PC-3 (cell line): ENCODE results near the gene IPCEF1. TPM values are rescaled to one million over a fixed set of nuclear protein-coding genes. Genes with fewer than 3 reads are reported as not detected.

ENCODE experiments used
- ATAC-seq: fragments of 200-7000 bp; cut with Tn5 transposase; 2 replicates; pipeline ENCODE4 v1.9.1; 2020; ENCODE audit warnings: mild to moderate bottlenecking, moderate library complexity
- BruUV-seq: library from RNA; stranded (reverse); fragments of 400-500 nt; replicated peaks from 2 replicates; lab custom pipeline; 2021; lab: Mats Ljungman, UMichigan
- CTCF ChIA-PET: fragments of 300-600 bp; sonication (Branson Sonifier 250); formaldehyde crosslinking; loops from one replicate; lab custom pipeline; 2022; ENCODE audit warnings: antibody characterized with exemption; lab: Charles Lee
- POLR2A ChIA-PET: fragments of 300-600 bp; sonication (Branson Sonifier 250); formaldehyde crosslinking; loops from one replicate; lab custom pipeline; 2022; ENCODE audit warnings: antibody characterized with exemption; ENCODE audit not compliant: unreplicated experiment; lab: Charles Lee
- DNase-seq: peaks from one replicate; pipeline ENCODE4 v3.0.0-alpha.2; 2015
- H2AFZ ChIP-seq: fragments of 300-600 bp; sonication (generic); 2 replicates; pipeline ENCODE4 v1.6.0; 2016; ENCODE audit warnings: antibody characterized with exemption, low read length
- H3F3A ChIP-seq: fragments of 300-600 bp; sonication (generic); one replicate; pipeline ENCODE4 v1.6.0; 2017; ENCODE audit warnings: antibody characterized with exemption, low read length, control low read depth, mild to moderate bottlenecking; ENCODE audit not compliant: unreplicated experiment
- H3K27ac ChIP-seq: fragments of 300-600 bp; sonication (generic); 2 replicates; pipeline ENCODE4 v1.5.1; 2016; ENCODE audit warnings: mild to moderate bottlenecking, low read length
- H3K27me3 ChIP-seq: fragments of 300-600 bp; sonication (generic); 2 replicates; pipeline ENCODE4 v1.6.1; 2016; ENCODE audit warnings: low read length, mixed read lengths
- H3K36me3 ChIP-seq: fragments of 300-600 bp; sonication (generic); 2 replicates; pipeline ENCODE4 v1.6.1; 2016; ENCODE audit warnings: low read depth, mixed run types, low read length, mixed read lengths
- H3K4me1 ChIP-seq: fragments of 300-600 bp; sonication (generic); 2 replicates; pipeline ENCODE4 v1.5.1; 2016; ENCODE audit warnings: low read length; ENCODE audit not compliant: insufficient read depth
- H3K4me2 ChIP-seq: fragments of 300-600 bp; sonication (generic); 2 replicates; pipeline ENCODE4 v1.6.0; 2016; ENCODE audit warnings: low read length
- H3K4me3 ChIP-seq: fragments of 300-600 bp; sonication (generic); 2 replicates; pipeline ENCODE4 v1.5.1; 2016; ENCODE audit warnings: mild to moderate bottlenecking, low read length, mixed read lengths
- H3K79me2 ChIP-seq: fragments of 300-600 bp; sonication (generic); 2 replicates; pipeline ENCODE4 v1.6.1; 2017; ENCODE audit warnings: low read length, mixed read lengths
- H3K9ac ChIP-seq: fragments of 300-600 bp; sonication (generic); 2 replicates; pipeline ENCODE4 v1.6.0; 2016; ENCODE audit warnings: mild to moderate bottlenecking, low read length
- H3K9me2 ChIP-seq: fragments of 300-600 bp; sonication (generic); replicated peaks from 2 replicates; pipeline ENCODE4 v1.6.1; 2016; ENCODE audit warnings: mixed run types, low read length, mixed read lengths
- H3K9me3 ChIP-seq: fragments of 300-600 bp; sonication (generic); 2 replicates; pipeline ENCODE4 v1.6.1; 2016; ENCODE audit warnings: low read length, mixed read lengths
- H4K20me1 ChIP-seq: fragments of 300-600 bp; sonication (generic); 2 replicates; pipeline ENCODE4 v1.6.1; 2016; ENCODE audit warnings: low read length, mixed read lengths
- EZH2 ChIP-seq: fragments of 300-600 bp; sonication (generic); IDR thresholded peaks from one replicate; pipeline ENCODE4 v1.6.1; 2017; ENCODE audit warnings: antibody characterized with exemption, mild to moderate bottlenecking, low read length; ENCODE audit not compliant: unreplicated experiment
- EZH2phosphoT487 ChIP-seq: fragments of 300-600 bp; sonication (generic); IDR thresholded peaks from 2 replicates; pipeline ENCODE4 v1.6.1; 2018; ENCODE audit warnings: mild to moderate bottlenecking, antibody characterized with exemption, low read length, borderline replicate concordance
- intact Hi-C: fragments of 100-400 bp; cut with micrococcal nuclease; formaldehyde crosslinking; loops from 2 replicates; pipeline ENCODE4 v1.9.0; 2023
- total RNA-seq: library from RNA; depleted of rRNA; stranded (reverse); fragments of >200 nt; gene quantifications from 2 replicates; pipeline ENCODE4 v1.2.3, GENCODE V29; 2014
- TF ChIP-seq, protein P1 (sequence below): fragments of 300-600 bp; sonication (generic); conservative IDR thresholded peaks from 2 replicates; pipeline ENCODE4 v1.5.1; 2017; ENCODE audit warnings: antibody characterized with exemption, low read depth, mild to moderate bottlenecking, low read length

Gene IPCEF1
- total RNA-seq, 1 experiment from 2014 or later = 0.29 TPM

DNA sequence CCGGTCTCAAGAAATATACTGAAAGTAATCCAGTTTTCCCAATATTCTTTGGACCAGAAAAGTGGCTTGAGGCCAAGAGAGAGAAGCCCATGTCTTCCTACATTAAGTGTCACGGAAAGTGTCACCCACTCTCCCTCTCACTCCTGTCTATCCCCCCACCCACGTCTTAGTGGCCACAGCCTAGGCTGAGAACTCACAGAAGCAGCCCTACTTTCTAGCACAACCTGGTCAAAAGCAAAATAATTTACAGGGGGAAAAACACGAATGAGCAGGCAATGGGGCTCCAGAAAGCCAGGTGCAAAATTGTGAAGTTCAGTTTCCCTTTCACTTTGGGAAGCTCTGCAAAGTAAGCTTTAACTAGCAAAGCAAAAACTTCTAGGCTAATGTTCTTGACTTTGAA lies 199.5 kb downstream of the IPCEF1 start:
- no peaks in the 10 kb centered on the region for H3K9me3 ChIP-seq
- H3K4me3 ChIP-seq = no peak overlapping the region
- TF ChIP-seq EZH2phosphoT487 (no peak), EZH2 (no peak)
- TF ChIP-seq, protein P1, sequence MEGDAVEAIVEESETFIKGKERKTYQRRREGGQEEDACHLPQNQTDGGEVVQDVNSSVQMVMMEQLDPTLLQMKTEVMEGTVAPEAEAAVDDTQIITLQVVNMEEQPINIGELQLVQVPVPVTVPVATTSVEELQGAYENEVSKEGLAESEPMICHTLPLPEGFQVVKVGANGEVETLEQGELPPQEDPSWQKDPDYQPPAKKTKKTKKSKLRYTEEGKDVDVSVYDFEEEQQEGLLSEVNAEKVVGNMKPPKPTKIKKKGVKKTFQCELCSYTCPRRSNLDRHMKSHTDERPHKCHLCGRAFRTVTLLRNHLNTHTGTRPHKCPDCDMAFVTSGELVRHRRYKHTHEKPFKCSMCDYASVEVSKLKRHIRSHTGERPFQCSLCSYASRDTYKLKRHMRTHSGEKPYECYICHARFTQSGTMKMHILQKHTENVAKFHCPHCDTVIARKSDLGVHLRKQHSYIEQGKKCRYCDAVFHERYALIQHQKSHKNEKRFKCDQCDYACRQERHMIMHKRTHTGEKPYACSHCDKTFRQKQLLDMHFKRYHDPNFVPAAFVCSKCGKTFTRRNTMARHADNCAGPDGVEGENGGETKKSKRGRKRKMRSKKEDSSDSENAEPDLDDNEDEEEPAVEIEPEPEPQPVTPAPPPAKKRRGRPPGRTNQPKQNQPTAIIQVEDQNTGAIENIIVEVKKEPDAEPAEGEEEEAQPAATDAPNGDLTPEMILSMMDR = no peak
- BruUV-seq = no TSS peak
- no peak overlapping the region for H2AFZ ChIP-seq
- no peaks in the 10 kb centered on the region; the same call in 1 of the 2 replicates for H3K36me3 ChIP-seq
- CTCF ChIA-PET = interaction anchor here (0.6 kb wide), 1 partner anchor 16 kb away, joined by 3 read pairs; no protein-coding TSS in a partner anchor
- no peaks in the 10 kb centered on the region for H3K4me1 ChIP-seq
- peak overlapping the region; percentile 26; the same call in 1 of the 2 replicates for H3K4me2 ChIP-seq
- H3F3A ChIP-seq = no peaks in the 10 kb centered on the region
- POLR2A ChIA-PET = no interaction called here
- ATAC-seq (no peak), DNase-seq (no peak)
- H3K27ac ChIP-seq = no peak overlapping the region
- H3K9ac ChIP-seq = no peak overlapping the region
- no peaks in the 10 kb centered on the region for H3K79me2 ChIP-seq
- intact Hi-C loops = loop anchor here (5.0 kb wide), 1 partner anchor 520 kb away; no protein-coding TSS in a partner anchor
- H3K9me2 ChIP-seq = no peaks in the 10 kb centered on the region
- H4K20me1 ChIP-seq = no peaks in the 10 kb centered on the region
- H3K27me3 ChIP-seq = no peaks in the 10 kb centered on the region

DNA sequence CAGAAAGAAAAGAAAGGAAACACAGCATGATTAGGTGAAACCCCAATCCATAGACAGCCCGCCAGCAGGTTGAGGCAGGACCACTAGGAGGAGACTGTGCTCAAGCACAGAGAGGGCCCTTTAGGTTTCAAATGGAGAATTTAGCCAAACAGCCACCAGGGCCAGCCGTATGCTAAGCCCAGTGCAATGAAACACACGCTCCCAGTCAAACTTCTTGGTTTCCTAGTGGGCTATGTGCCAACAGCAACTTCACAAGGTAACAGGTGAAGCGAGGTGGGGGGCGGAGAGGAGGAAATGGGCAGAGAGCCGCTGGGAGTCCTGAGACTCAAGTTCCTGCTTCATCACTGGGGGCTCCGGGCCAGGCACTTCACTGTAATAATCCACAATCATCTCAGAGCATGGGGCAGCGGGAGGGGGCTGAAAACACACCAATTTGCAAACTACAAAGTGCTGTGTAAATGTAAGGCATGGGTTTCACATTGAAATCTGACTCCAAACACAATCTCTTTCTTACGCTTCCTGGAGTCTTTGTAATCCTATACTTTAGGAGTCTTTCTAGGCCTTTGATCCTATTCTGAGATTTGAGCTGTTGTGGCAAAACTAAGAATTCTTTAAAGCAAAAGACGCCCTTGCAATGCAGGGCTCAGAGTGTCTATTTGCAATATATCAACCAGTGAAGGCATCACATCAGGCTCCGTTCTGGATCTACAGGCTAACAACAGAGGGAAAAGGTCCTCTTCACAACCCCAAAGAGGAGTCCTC lies 200.3 kb downstream of the IPCEF1 start:
- Histone ChIP-seq H3K9ac (no peak overlapping the region), H3K4me1 (no peaks in the 10 kb centered on the region), H3K9me2 (no peaks in the 10 kb centered on the region), H3K36me3 (no peaks in the 10 kb centered on the region; the same call in 1 of the 2 replicates), H3K79me2 (no peaks in the 10 kb centered on the region), H3K27me3 (no peaks in the 10 kb centered on the region), H4K20me1 (no peaks in the 10 kb centered on the region), H3K27ac (no peak overlapping the region), H3K4me3 (no peak overlapping the region), H3K4me2 (no peak overlapping the region), H2AFZ (no peak overlapping the region), H3K9me3 (no peaks in the 10 kb centered on the region), H3F3A (no peaks in the 10 kb centered on the region)
- intact Hi-C loops = loop anchor here (5.0 kb wide), 1 partner anchor 521 kb away; no protein-coding TSS in a partner anchor
- BruUV-seq = no TSS peak
- CTCF ChIA-PET = no interaction called here
- POLR2A ChIA-PET = no interaction called here
- DNase-seq (peak; percentile 33), ATAC-seq (peak; percentile 43; the same call in 1 of the 2 replicates)
- TF ChIP-seq EZH2 = no peak
- TF ChIP-seq EZH2phosphoT487 = no peak
- TF ChIP-seq, protein P1 = peak; percentile 58
